HG02759 (cell line): ENCODE results near the gene DEF6.
A peak's percentile ranks its signal among the peaks of the same experiment; 100 is the strongest.
"Not testable (repeated sequence)": the region's sequence is repeated elsewhere in the genome, so short reads cannot be mapped to it uniquely, and the experiment has no call there.

Experiments used
- ATAC-seq: cut with Tn5 transposase; IDR thresholded peaks from one replicate; pipeline ENCODE4 v1.9.1; 2021; ENCODE audit warnings: mild to moderate bottlenecking, moderate library complexity; ENCODE audit not compliant: unreplicated experiment

The DEF6 gene

DNA sequence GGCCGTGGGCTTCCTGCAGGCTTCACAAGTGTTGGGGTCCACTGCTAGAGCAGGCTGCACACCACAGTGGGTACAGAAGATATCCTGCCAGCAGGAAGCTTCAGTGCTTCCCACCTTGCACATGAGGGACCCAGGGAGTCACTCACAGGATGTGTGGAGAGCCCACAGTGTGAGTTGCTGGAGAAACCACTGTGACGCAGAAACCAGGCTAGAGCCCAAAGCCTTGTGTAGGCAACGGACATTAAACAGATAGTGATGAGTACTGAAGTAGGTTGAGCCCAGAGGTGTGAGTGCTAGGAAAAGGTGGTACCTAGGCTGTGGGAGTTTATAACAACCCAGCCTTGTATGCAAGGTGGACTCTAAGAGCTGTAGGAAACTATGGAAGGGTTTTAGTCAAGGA is 18.9 kb upstream of the DEF6 start:
- ATAC-seq, result no peak

DNA sequence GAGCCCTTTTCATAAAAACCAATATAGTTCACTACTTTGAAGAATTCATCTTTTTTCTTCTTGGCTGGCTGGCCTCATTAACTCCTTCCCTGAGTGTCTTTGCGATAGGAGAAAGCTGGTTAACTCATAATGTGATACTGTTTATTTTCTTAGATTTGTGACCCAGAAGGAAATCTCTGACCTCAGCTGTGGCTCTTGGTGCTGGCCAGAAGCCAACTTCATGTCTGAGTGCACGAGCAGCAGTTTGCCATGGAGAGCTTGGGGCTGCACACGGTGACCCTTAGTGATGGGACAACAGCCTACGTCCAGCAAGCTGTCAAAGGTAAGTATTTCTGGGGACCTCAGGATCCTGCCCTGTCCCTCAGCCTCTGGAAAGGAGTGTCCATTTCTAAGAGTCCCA is 16.7 kb upstream of the DEF6 start:
- ATAC-seq, result no peak

DNA sequence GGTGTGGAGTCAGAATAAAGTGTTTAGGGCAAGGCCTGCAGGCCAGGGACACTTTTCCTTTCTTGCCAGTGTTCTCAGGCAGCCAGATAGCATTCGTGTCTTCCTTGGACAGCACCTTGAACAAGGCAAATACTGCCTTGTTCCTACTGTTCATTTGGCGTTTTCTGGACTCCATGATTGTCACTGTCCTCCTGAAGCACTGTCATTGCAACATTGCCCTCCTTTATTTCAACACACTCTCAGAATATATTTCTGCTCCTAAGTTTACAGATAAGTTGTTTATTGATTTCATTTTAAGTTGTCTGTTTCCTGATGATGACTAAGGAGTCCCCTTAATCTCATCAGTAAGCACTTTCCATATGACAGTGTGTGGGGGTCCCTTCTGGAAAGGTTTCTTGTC is 15.1 kb upstream of the DEF6 start:
- no peak for ATAC-seq

DNA sequence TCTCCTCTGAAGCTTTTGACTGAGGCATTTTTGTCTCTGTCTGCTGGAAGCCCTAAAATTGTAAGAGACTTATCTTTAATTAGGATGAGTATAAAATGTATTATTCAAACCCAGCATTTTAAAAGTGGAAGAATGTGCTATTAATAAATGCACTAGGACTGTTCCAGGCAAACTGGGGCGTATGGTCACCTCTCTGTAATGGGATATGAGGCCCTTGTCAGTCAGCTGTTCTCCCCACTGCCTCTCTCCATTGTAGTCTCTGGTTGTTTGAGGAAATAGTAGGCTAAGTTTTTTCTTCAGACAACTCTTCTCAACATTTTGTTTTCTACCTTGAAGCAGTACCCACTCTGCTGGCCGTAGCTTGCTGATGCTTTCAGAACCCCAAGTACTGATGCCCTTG is 14.3 kb upstream of the DEF6 start:
- ATAC-seq, result no peak

- ATAC-seq, result no peak
Measured at GRCh38 chr6:35287671-35288396, 9.8 kb upstream of the DEF6 start.

DNA sequence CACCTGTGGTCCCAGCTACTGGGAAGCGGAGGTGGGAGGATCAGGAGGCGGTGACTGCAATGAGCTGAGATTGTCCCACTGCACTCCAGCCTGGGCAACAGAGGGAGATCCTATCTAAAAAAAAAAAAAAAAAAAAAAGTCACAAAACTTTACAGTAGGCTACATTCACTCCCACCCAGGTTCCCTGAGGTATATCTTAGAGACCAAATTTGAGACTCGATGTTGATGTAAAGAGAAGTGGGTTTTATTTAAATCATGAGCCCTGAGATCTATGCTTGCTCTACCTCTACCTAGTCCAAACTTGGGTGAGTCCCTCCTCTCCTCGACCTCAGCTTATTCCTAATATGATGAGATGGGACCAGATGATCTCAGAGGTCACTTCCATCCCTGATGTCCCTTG is 8.8 kb upstream of the DEF6 start:
- ATAC-seq, result no peak

- ATAC-seq, result no peak
Measured at GRCh38 chr6:35291491-35291890, 6.1 kb upstream of the DEF6 start.

- no peak for ATAC-seq
Measured at GRCh38 chr6:35292494-35292893, 5.1 kb upstream of the DEF6 start.

DNA sequence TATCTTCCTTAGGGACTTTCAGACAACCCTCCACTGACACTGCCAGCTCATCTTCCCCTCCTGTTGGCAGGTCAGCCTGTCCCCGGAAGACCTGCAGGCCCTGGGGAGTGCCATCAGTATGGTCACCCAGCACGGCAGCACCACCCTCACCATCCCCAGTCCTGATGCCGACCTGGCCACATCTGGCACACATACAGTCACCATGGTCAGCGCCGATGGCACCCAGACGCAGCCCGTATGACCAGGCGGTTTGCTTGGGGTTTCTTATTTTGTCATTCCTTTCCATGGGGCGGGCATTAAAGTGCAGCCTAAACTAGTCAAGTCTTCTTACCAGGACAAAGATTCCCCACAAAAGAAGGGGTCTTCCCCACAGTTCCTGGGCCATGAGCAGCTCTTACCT is 3.9 kb upstream of the DEF6 start:
- ATAC-seq, result no peak

DNA sequence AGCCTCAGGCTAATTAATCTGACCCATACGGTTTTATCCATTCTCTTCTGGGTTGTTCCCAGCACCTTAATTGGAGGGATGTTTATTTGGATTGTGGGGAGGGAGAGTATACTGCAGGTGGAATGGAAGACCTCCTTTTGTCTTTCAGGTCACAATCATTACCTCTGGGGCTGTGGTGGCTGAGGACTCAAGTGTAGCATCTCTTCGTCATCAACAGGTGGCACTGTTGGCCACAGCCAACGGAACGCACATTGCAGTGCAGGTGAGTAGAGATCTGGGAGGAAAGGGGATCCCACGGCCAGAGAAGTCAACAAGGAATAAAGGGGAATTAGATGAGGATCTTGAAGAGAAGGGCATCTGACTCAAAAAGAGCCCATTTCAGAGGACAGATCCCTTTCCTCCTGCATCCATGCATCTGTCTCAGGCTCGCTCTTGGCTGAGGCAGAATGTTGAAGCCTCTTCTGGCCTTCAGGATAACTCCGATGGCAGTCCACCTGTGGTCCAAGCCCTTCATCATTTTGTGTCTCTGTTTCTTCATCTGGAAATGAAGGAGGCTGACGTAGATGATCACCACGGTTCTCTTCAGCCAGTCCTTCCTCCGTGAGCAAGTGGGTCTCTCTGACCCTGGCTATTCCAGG is 3.2 kb upstream of the DEF6 start:
- ATAC-seq, result no peak

- no peak for ATAC-seq
Measured at GRCh38 chr6:35295036-35295435, 2.6 kb upstream of the DEF6 start.

GRCh38 chr6:35295521-35296315 is 1.9 kb upstream of the DEF6 start:
- ATAC-seq, result no peak

DNA sequence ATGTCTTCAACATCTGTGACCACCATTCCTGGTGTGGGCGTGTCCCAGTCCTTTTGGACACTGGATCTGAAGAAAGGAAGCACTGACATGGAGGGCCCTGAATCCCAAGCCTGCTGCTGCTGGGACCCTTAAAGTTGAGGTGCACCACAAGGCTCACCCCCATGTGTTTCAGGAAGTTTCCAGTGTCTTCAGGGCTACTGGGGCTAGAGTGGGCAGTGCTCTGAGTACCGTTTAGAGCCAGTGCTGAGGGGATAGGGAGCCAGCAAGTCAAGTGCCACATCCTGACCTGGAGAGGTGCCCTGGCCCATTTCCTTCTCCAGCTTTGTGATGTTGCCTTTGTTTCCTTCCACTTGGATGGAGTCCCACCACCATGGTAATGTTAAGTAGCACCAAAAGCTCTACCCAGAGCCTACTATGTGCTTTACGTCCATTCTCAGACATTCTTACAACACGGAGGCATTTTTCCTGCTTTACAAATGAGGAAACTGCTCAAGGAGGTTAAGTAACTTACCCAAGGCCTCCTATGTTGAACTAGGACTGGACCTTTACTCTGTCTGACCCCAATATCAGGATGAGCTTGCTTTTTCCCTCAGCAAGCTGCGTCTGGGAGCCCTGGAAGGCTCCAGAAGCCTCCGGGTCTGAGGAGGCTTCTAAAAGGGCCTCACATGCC is 552 bp upstream of the DEF6 start:
- ATAC-seq, result no peak

DNA sequence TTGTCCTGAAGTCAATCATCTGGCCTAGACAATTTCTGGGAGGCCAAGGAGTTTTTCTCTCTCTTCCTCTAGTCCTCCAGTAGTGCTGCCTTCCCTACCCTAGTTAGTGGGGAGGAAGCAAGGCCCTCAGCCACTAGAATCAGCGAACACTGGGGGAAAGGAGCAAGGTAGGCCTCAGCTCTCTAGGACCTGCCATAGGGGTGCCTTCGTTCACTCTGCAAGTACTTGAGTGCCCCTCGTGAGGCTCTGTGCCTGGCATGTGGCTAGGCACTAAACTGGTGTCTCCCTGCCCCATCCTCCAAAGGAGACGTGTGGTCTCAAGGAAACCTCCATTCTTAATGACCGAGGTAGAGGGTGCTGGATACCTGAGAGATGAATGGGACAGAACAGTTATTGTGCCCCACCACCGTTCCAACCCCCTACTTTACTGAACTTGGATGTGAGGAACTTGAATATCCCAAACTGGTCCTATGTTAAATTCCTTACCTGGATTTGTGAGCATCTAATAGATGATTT is 1.1 kb downstream of the DEF6 start:
- ATAC-seq, result no peak

DNA sequence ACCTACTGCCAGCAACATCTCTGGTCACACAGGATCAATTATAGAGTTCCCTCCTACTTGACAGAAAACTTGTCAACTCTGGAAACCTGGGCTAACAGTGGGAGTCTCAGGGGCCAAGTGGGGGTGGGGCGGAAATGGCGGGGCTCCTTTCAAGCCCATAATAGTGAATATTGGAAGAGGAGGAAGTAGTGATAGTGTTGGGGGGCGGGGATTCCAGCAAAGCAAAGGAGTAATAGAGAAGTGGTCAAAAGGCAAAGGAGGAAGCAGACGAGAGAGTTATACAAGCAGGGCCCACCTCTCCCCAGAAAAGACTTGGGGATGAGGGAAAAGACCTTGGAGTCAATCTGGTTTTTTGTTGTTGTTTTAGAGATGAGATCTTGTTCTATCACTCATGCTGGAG is 2.1 kb downstream of the DEF6 start:
- ATAC-seq, result no peak

- ATAC-seq, result no peak
Measured at GRCh38 chr6:35300848-35301247, 3.2 kb downstream of the DEF6 start.

GRCh38 chr6:35302604-35303241 is 5.1 kb downstream of the DEF6 start:
- peak; percentile 84 for ATAC-seq

DNA sequence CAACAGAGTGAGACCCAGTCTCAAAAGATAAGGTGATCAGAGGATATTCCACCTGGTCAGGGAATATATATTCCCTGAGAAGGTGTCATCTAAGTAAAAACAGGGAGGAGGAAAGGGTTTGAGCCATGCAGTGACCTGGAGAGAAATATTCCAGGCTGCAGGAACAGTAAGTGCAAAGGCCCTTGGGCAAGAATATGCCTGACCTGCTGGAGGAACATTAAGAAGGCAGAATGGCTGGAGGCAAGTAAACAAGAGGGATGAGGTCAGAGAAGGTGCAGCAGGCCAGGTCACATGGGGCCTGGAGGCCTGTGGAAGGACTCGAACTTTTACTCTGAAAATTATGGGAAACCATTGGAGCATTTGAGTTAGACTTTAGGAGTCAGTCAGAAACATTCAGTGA is 6.7 kb downstream of the DEF6 start:
- ATAC-seq, result no peak

- ATAC-seq, result no peak
Measured at GRCh38 chr6:35305117-35305516, 7.5 kb downstream of the DEF6 start.

DNA sequence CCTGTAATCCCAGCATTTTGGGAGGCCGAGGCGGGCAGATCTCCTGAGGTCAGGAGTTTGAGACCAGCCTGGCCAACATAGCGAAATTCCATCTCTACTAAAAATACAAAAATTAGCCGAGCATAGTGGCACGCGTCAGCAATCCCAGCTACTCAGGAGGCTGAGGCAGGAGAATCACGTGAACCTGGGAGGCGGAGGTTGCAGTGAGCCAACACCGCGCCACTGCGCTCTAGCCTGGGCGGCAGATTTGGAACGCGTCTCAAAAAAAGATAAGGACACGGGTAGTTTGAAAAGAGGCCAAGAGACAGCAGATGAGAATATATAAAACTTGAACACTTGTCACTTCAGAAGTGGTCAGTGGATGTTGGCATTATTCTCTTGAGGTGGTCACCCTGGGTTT is 9.5 kb downstream of the DEF6 start:
- ATAC-seq, result not testable (repeated sequence)

- ATAC-seq, result not testable (repeated sequence)
Measured at GRCh38 chr6:35308543-35308942, 10.9 kb downstream of the DEF6 start.
